GM23248 (cell line): ENCODE results near the gene CHCHD3.

Experiments used
- EZH2 ChIP-seq: fragments of 200-600 bp; sonication (generic); IDR thresholded peaks from 2 replicates; pipeline ENCODE4 v1.6.1; 2018; ENCODE audit warnings: antibody characterized with exemption, mild to moderate bottlenecking; ENCODE audit not compliant: insufficient read depth, poor library complexity, severe bottlenecking
- EZH2phosphoT487 ChIP-seq: fragments of 200-600 bp; sonication (generic); IDR thresholded peaks from 2 replicates; pipeline ENCODE4 v1.6.1; 2018; ENCODE audit warnings: antibody characterized with exemption, moderate library complexity, mild to moderate bottlenecking, low read depth; ENCODE audit not compliant: insufficient read depth

- TF ChIP-seq EZH2, result no peak
- no peak for TF ChIP-seq EZH2phosphoT487
Measured at GRCh38 chr7:132993377-132994013, 88.4 kb downstream of the CHCHD3 start.
